ENCODE data around the gene SUN1. TPM values are rescaled to one million over a fixed set of nuclear protein-coding genes. Genes with fewer than 3 reads are reported as not detected.
"Not testable (repeated sequence)": the region's sequence is repeated elsewhere in the genome, so short reads cannot be mapped to it uniquely, and the experiment has no call there.

SUN1 gene
- total and polyA plus RNA-seq, 2 donors (not counting 3 experiments of a cell fraction or from before 2014, with no cell fraction given): 158 to 410 TPM

GRCh38 chr7:796434-797169, 35.7 kb upstream of the SUN1 start:
- H3K27me3 ChIP-seq (ENCODE audit: control insufficient read depth in 2 of 2, insufficient read depth in 2 of 2, low read length in 2 of 2); H4K20me1 ChIP-seq (replicated peaks; ENCODE audit: control insufficient read depth, extremely low read depth, insufficient read depth, low read length); H3K9ac ChIP-seq (replicated peaks; ENCODE audit: extremely low read depth, insufficient read depth, low read length); intact Hi-C loops (cut with micrococcal nuclease); H3K4me2 ChIP-seq (ENCODE audit: insufficient read depth, low read length); H3K9me1 ChIP-seq (replicated peaks; ENCODE audit: control insufficient read depth, extremely low read depth, insufficient read depth, low read length); POLR2A ChIA-PET; H3K4me1 ChIP-seq (ENCODE audit: control insufficient read depth, extremely low read depth, insufficient read depth, low read length); H3K9me3 ChIP-seq (replicated peaks; ENCODE audit: control insufficient read depth, insufficient read depth, low read length); H2AFZ ChIP-seq (ENCODE audit: low read depth, low read length); H3K4me3 ChIP-seq (replicated peaks in 1 of 3; ENCODE audit: insufficient read depth in 1 of 3, low read depth in 1 of 3, low read length in 3 of 3); H3K36me3 ChIP-seq (ENCODE audit: control insufficient read depth in 2 of 2, extremely low read depth in 1 of 2, insufficient read depth in 2 of 2, low read length in 2 of 2); BruUV-seq (replicated peaks); dilution Hi-C loops (cut with MboI; ENCODE audit: extremely low pct_ligation_motif_present, low sequenced_read_pairs); DNase-seq (ENCODE audit: low read depth, low spot score); H3K27ac ChIP-seq (ENCODE audit: insufficient read depth, low read depth, low read length); H3K79me2 ChIP-seq (ENCODE audit: control insufficient read depth, insufficient read depth, low read length); FAIRE-seq: not testable (repeated sequence)
- CTCF ChIA-PET: interaction anchor here (0.9 kb wide), 2 partner anchors 17 to 35 kb away, joined by 3 read pairs; partner anchors contain the start of gene SUN1

DNA sequence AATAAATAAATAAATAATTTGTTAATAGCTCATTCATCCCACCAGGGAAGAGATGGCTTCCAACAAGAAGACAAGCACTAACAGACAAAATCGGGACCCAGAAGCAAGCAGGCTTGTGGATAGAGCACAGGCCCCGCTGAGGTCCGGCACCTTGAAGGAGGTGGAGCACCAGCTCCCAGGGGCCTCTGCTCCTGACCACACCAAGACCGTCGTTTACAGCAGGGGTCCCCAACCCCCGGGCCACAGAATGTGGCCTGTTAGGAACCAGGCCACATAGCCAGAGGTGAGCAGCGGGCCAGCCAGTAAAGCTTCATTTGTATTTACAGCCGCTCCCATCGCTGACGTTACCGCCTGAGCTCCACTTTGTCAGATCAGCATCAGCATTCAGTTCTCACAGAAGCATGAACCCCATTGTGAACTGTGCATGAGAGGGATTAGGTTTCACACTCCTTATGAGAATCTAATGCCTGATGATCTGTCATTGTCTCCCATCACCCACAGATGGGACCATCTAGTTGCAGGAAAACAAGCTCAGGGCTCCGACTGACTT, 33.3 kb upstream of the SUN1 start:
- Histone ChIP-seq H3K4me1 (ENCODE audit: control insufficient read depth, extremely low read depth, insufficient read depth, low read length) (no peaks in the 10 kb centered on the region), H3K27ac (ENCODE audit: insufficient read depth, low read depth, low read length) (no peak overlapping the region), H3K4me3 (replicated peaks in 1 of 3; ENCODE audit: insufficient read depth in 1 of 3, low read depth in 1 of 3, low read length in 3 of 3) (no peak overlapping the region), H3K27me3 (ENCODE audit: control insufficient read depth in 2 of 2, insufficient read depth in 2 of 2, low read length in 2 of 2) (no peaks in the 10 kb centered on the region), H3K9ac (replicated peaks; ENCODE audit: extremely low read depth, insufficient read depth, low read length) (no peak overlapping the region), H3K9me1 (replicated peaks; ENCODE audit: control insufficient read depth, extremely low read depth, insufficient read depth, low read length) (no peaks in the 10 kb centered on the region), H3K4me2 (ENCODE audit: insufficient read depth, low read length) (no peak overlapping the region), H3K79me2 (ENCODE audit: control insufficient read depth, insufficient read depth, low read length) (no peaks in the 10 kb centered on the region), H2AFZ (ENCODE audit: low read depth, low read length) (no peak overlapping the region), H4K20me1 (replicated peaks; ENCODE audit: control insufficient read depth, extremely low read depth, insufficient read depth, low read length) (no peaks in the 10 kb centered on the region), H3K9me3 (replicated peaks; ENCODE audit: control insufficient read depth, insufficient read depth, low read length) (no peaks in the 10 kb centered on the region), H3K36me3 (ENCODE audit: control insufficient read depth in 2 of 2, extremely low read depth in 1 of 2, insufficient read depth in 2 of 2, low read length in 2 of 2) (no peaks in the 10 kb centered on the region)
- no peak for FAIRE-seq
- POLR2A ChIA-PET: no interaction called here
- no TSS peak for BruUV-seq (replicated peaks)
- dilution Hi-C loops (cut with MboI; ENCODE audit: extremely low pct_ligation_motif_present, low sequenced_read_pairs) (no loop called here), intact Hi-C loops (cut with micrococcal nuclease) (no loop called here)
- DNase-seq (ENCODE audit: low read depth, low spot score): no peak
- CTCF ChIA-PET: interaction anchor here (0.7 to 1.7 kb wide), 4 partner anchors 13 to 74 kb away, joined by 3 to 7 read pairs (median 6); no protein-coding TSS in a partner anchor
- TF ChIP-seq, protein P1, sequence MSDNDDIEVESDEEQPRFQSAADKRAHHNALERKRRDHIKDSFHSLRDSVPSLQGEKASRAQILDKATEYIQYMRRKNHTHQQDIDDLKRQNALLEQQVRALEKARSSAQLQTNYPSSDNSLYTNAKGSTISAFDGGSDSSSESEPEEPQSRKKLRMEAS (IDR thresholded peaks at IDR 0.05; ENCODE audit: insufficient read depth, insufficient read length): no peak
- TF ChIP-seq EZH2 (IDR thresholded peaks at IDR 0.05; ENCODE audit: borderline replicate concordance, low read depth, low read length, severe bottlenecking) (no peak), FOS (IDR thresholded peaks at IDR 0.05; ENCODE audit: borderline replicate concordance, insufficient read depth, low read length) (no peak), MYC (IDR thresholded peaks at IDR 0.05; ENCODE audit: low read depth, low read length) (no peak), JUN (IDR thresholded peaks at IDR 0.05; ENCODE audit: borderline replicate concordance, insufficient read depth, insufficient read length, low read depth) (no peak), POLR2A (IDR thresholded peaks at IDR 0.05; ENCODE audit: low read depth, low read length) (no peak), POLR2AphosphoS5 (IDR thresholded peaks at IDR 0.05; ENCODE audit: insufficient read depth, low read depth, low read length) (no peak), GATA2 (IDR thresholded peaks at IDR 0.05; ENCODE audit: insufficient read depth, insufficient read length, low read depth, low read length) (no peak)

All from endothelial cell of umbilical vein (primary cell).